AG10803 (cell line): ENCODE measurements around the gene CCDC183.

Experiments used
- DNase-seq: peaks from one replicate; pipeline ENCODE4 v3.0.0; 2010; ENCODE audit warnings: low read depth
- H3K4me3 ChIP-seq: 2 replicates; pipeline ENCODE4 v1.5.1; 2011; ENCODE audit warnings: mild to moderate bottlenecking, low read length, control low read depth
- TF ChIP-seq, protein P1 (sequence below): conservative IDR thresholded peaks from 2 replicates; pipeline ENCODE4 v1.5.1; 2011; ENCODE audit warnings: mild to moderate bottlenecking, low read length, control low read depth, inconsistent platforms

CCDC183 gene

DNA sequence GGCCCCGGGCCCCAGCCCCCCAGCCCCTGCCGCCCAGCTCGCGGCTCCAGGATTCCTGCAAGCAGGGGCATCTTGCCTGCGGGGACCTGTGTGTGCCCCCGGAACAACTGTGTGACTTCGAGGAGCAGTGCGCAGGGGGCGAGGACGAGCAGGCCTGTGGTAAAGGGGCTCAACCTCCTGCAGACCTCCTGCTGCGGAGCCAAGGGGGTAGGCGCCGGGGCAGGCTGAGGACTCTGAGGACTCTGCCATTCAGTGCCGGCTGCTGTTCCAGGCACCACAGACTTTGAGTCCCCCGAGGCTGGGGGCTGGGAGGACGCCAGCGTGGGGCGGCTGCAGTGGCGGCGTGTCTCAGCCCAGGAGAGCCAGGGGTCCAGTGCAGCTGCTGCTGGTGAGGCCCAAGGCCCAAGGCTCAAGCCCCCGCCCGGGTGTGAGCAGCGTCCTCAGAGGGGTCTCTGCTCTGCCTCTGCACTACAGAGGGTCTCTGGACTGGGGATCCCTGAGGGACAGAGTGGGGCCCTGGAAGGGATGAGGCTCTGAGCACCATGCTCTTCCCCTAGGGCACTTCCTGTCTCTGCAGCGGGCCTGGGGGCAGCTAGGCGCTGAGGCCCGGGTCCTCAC lies 59.4 kb downstream of the CCDC183 start:
- no peak for DNase-seq
- no peak overlapping the region for H3K4me3 ChIP-seq
- TF ChIP-seq, protein P1, sequence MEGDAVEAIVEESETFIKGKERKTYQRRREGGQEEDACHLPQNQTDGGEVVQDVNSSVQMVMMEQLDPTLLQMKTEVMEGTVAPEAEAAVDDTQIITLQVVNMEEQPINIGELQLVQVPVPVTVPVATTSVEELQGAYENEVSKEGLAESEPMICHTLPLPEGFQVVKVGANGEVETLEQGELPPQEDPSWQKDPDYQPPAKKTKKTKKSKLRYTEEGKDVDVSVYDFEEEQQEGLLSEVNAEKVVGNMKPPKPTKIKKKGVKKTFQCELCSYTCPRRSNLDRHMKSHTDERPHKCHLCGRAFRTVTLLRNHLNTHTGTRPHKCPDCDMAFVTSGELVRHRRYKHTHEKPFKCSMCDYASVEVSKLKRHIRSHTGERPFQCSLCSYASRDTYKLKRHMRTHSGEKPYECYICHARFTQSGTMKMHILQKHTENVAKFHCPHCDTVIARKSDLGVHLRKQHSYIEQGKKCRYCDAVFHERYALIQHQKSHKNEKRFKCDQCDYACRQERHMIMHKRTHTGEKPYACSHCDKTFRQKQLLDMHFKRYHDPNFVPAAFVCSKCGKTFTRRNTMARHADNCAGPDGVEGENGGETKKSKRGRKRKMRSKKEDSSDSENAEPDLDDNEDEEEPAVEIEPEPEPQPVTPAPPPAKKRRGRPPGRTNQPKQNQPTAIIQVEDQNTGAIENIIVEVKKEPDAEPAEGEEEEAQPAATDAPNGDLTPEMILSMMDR = no peak

DNA sequence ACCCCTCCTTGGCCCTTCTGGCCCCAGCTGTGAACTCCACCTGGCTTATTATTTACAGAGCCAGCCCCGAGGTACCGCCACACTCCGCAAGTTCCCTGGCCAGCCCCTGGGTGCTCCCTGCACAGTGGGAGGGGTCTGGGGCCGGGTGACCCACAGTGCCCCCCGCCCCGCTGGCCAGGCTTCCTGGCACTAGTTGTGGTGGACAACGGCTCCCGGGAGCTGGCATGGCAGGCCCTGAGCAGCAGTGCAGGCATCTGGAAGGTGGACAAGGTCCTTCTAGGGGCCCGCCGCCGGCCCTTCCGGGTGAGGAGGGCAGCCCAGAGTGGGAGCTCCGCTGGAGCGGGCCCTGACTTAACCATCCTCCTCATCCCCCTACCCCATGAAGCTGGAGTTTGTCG lies 59.9 kb downstream of the CCDC183 start:
- no peak for DNase-seq
- TF ChIP-seq, protein P1 = no peak

DNA sequence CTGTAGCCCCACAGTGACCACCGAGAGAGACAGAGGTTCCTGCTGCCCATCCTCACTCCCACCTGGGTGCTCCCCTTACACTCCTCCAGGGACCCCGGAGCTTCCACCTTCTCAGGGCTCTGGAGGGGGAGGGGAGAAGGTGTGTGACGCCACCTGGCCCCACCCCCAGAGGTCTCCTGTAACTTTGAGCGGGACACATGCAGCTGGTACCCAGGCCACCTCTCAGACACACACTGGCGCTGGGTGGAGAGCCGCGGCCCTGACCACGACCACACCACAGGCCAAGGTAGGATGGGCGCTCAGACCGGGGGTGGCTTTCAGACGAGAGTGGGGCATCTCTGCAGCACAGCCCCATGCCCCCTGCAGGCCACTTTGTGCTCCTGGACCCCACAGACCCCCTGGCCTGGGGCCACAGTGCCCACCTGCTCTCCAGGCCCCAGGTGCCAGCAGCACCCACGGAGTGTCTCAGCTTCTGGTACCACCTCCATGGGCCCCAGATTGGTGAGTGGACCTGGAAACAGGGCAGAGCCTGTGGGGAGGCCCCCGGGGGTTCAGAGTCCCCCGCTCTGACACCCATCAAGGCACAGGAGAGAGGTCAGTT lies 60.5 kb downstream of the CCDC183 start:
- TF ChIP-seq, protein P1 = no peak
- DNase-seq = no peak
- no peak overlapping the region for H3K4me3 ChIP-seq

More for the DNA sequence above, 59.9 kb downstream of the CCDC183 start:
- no peak overlapping the region for H3K4me3 ChIP-seq

DNA sequence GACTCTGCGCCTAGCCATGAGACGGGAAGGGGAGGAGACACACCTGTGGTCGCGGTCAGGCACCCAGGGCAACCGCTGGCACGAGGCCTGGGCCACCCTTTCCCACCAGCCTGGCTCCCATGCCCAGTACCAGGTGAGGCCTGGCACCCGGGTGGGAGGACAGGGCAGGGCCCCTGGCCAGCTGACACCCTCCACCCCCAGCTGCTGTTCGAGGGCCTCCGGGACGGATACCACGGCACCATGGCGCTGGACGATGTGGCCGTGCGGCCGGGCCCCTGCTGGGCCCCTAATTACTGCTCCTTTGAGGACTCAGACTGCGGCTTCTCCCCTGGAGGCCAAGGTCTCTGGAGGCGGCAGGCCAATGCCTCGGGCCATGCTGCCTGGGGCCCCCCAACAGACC lies 61.0 kb downstream of the CCDC183 start:
- no peak for DNase-seq
- TF ChIP-seq, protein P1 = no peak
- H3K4me3 ChIP-seq = no peak overlapping the region
